IMR-90 (cell line): ENCODE results near the gene GIT2. TPM values are rescaled to one million over a fixed set of nuclear protein-coding genes. Genes with fewer than 3 reads are reported as not detected.

ENCODE experiments used
- ATAC-seq: fragments of 200-7000 bp; cut with Tn5 transposase; 2 replicates; pipeline ENCODE4 v1.9.1; 2020; ENCODE audit warnings: low read depth, mild to moderate bottlenecking, moderate library complexity
- BruUV-seq: library from RNA; stranded (reverse); fragments of 400-500 nt; replicated peaks from 2 replicates; lab custom pipeline; 2021; lab: Mats Ljungman, UMichigan
- CTCF ChIA-PET: fragments of 300-600 bp; formaldehyde crosslinking; extraction: SDS; loops from one replicate; lab custom pipeline; 2021; ENCODE audit warnings: antibody characterized with exemption; lab: Yijun Ruan, JAX
- POLR2A ChIA-PET: fragments of 300-600 bp; sonication (Branson Sonifier 250); formaldehyde crosslinking; loops from one replicate; lab custom pipeline; 2022; ENCODE audit warnings: antibody characterized with exemption; ENCODE audit not compliant: unreplicated experiment; lab: Charles Lee
- DNase-seq: peaks from one replicate; pipeline ENCODE4 v3.0.0; 2013
- H2AFZ ChIP-seq: replicated peaks from 2 replicates; pipeline ENCODE3; 2013; ENCODE audit warnings: low read length, mild to moderate bottlenecking; ENCODE audit not compliant: poor library complexity
- H2AK5ac ChIP-seq: 2 replicates; pipeline ENCODE4 v1.6.1; 2013; ENCODE audit warnings: low read depth, low read length, inconsistent platforms
- H2AK9ac ChIP-seq: replicated peaks from 2 replicates; pipeline ENCODE3; 2013; ENCODE audit warnings: mild to moderate bottlenecking, low read depth, low read length, moderate library complexity; ENCODE audit not compliant: poor library complexity
- H2BK120ac ChIP-seq: 2 replicates; pipeline ENCODE4 v1.6.1; 2013; ENCODE audit warnings: low read depth, low read length, inconsistent platforms
- H2BK15ac ChIP-seq: 3 replicates; pipeline ENCODE4 v1.6.1; 2013; ENCODE audit warnings: low read depth, low read length, inconsistent platforms
- H2BK20ac ChIP-seq: 2 replicates; pipeline ENCODE4 v1.6.1; 2013; ENCODE audit warnings: low read depth, mild to moderate bottlenecking, inconsistent platforms, low read length, moderate library complexity
- H2BK5ac ChIP-seq: 2 replicates; pipeline ENCODE4 v1.6.1; 2013; ENCODE audit warnings: mild to moderate bottlenecking, low read depth, low read length, inconsistent platforms; ENCODE audit not compliant: poor library complexity, severe bottlenecking
- H3K14ac ChIP-seq: replicated peaks from 2 replicates; pipeline ENCODE4 v1.6.1; 2013; ENCODE audit warnings: low read depth, low read length, inconsistent platforms
- H3K18ac ChIP-seq: 2 replicates; pipeline ENCODE4 v1.6.1; 2013; ENCODE audit warnings: low read depth, low read length, control low read depth
- H3K23ac ChIP-seq: 2 replicates; pipeline ENCODE4 v1.6.1; 2013; ENCODE audit warnings: low read depth, low read length, inconsistent platforms
- H3K27ac ChIP-seq: 2 replicates; pipeline ENCODE4 v1.5.1; 2013; ENCODE audit warnings: mild to moderate bottlenecking, control low read depth, low read length; ENCODE audit not compliant: insufficient read depth
- H3K27me3 ChIP-seq: 2 replicates; pipeline ENCODE4 v1.6.1; 2013; ENCODE audit warnings: low read length; ENCODE audit not compliant: control insufficient read depth, insufficient read depth
- H3K36me3 ChIP-seq: 2 replicates; pipeline ENCODE4 v1.6.1; 2013; ENCODE audit warnings: low read length, mixed read lengths; ENCODE audit not compliant: control insufficient read depth, insufficient read depth
- H3K4ac ChIP-seq: 2 replicates; pipeline ENCODE4 v1.6.1; 2013; ENCODE audit warnings: low read depth, low read length, inconsistent platforms
- H3K4me1 ChIP-seq: 2 replicates; pipeline ENCODE4 v1.6.1; 2013; ENCODE audit warnings: low read length, mixed read lengths; ENCODE audit not compliant: control insufficient read depth, insufficient read depth
- H3K4me2 ChIP-seq: 2 replicates; pipeline ENCODE4 v1.6.1; 2013; ENCODE audit warnings: low read depth, mild to moderate bottlenecking, control low read depth, low read length, moderate library complexity
- H3K4me3 ChIP-seq: 2 replicates; pipeline ENCODE4 v1.5.1; 2013; ENCODE audit warnings: low read depth, mild to moderate bottlenecking, control low read depth, low read length, moderate library complexity; ENCODE audit not compliant: insufficient read depth
- H3K56ac ChIP-seq: 2 replicates; pipeline ENCODE4 v1.6.1; 2013; ENCODE audit warnings: low read length, inconsistent platforms; ENCODE audit not compliant: insufficient read depth; ENCODE audit errors: extremely low read depth
- H3K79me1 ChIP-seq, 2 experiments: 2 replicates each; pipeline ENCODE4 v1.6.1; 2013; ENCODE audit warnings: low read length in 2 of 2, inconsistent platforms in 1 of 2, low read depth in 1 of 2
- H3K9ac ChIP-seq: 2 replicates; pipeline ENCODE4 v1.6.1; 2013; ENCODE audit warnings: low read depth, low read length, control low read depth
- H3K9me1 ChIP-seq: 2 replicates; pipeline ENCODE4 v1.6.1; 2013; ENCODE audit warnings: low read length, inconsistent platforms; ENCODE audit not compliant: insufficient read depth
- H3K9me3 ChIP-seq: 2 replicates; pipeline ENCODE4 v1.6.1; 2013; ENCODE audit warnings: low read length; ENCODE audit not compliant: control insufficient read depth, insufficient read depth
- H4K20me1 ChIP-seq: 2 replicates; pipeline ENCODE4 v1.6.1; 2013; ENCODE audit warnings: low read length, inconsistent platforms; ENCODE audit not compliant: insufficient read depth
- H4K5ac ChIP-seq: 2 replicates; pipeline ENCODE4 v1.6.1; 2013; ENCODE audit warnings: mild to moderate bottlenecking, low read depth, low read length, control low read depth
- H4K8ac ChIP-seq, 2 experiments: 2 replicates each; pipeline ENCODE4 v1.6.1; 2013; ENCODE audit warnings: low read depth in 2 of 2, low read length in 2 of 2, control low read depth in 1 of 2, inconsistent platforms in 1 of 2
- H4K91ac ChIP-seq: 2 replicates; pipeline ENCODE4 v1.6.1; 2013; ENCODE audit warnings: low read depth, low read length, inconsistent platforms; ENCODE audit not compliant: insufficient read depth
- BHLHE40 ChIP-seq: fragments of 150-350 bp; IDR thresholded peaks from 2 replicates; pipeline ENCODE4 v1.6.1; 2016; ENCODE audit warnings: mild to moderate bottlenecking, low read depth, low read length
- CEBPB ChIP-seq: IDR thresholded peaks from 2 replicates; pipeline ENCODE4 v1.6.1; 2012; ENCODE audit warnings: low read depth, low read length, improper control_type of control experiment
- CHD1 ChIP-seq: IDR thresholded peaks from 2 replicates; pipeline ENCODE4 v1.6.1; 2012; ENCODE audit warnings: low read depth, low read length, improper control_type of control experiment
- CTCF ChIP-seq: conservative IDR thresholded peaks from 2 replicates; pipeline ENCODE4 v1.5.1; 2012; ENCODE audit warnings: mild to moderate bottlenecking, low read depth, low read length, improper control_type of control experiment
- ELK1 ChIP-seq: fragments of 150-350 bp; IDR thresholded peaks from 2 replicates; pipeline ENCODE4 v1.6.1; 2016; ENCODE audit warnings: low read depth, mild to moderate bottlenecking, low read length, moderate library complexity, borderline replicate concordance
- FOS ChIP-seq: fragments of 150-350 bp; IDR thresholded peaks from 2 replicates; pipeline ENCODE4 v1.6.1; 2016; ENCODE audit warnings: low read depth, low read length
- MAFK ChIP-seq: IDR thresholded peaks from 2 replicates; pipeline ENCODE4 v1.6.1; 2012; ENCODE audit warnings: low read depth, low read length, improper control_type of control experiment
- MAZ ChIP-seq: IDR thresholded peaks from 2 replicates; pipeline ENCODE4 v1.6.1; 2012; ENCODE audit warnings: low read depth, mild to moderate bottlenecking, low read length, improper control_type of control experiment, moderate library complexity, borderline replicate concordance
- MXI1 ChIP-seq: IDR thresholded peaks from 2 replicates; pipeline ENCODE4 v1.6.1; 2012; ENCODE audit warnings: low read depth, mild to moderate bottlenecking, low read length, moderate library complexity, borderline replicate concordance
- NFE2L2 ChIP-seq: fragments of 150-350 bp; IDR thresholded peaks from 2 replicates; pipeline ENCODE4 v1.6.1; 2016; ENCODE audit warnings: low read depth, mild to moderate bottlenecking, low read length
- POLR2A ChIP-seq: IDR thresholded peaks from 2 replicates; pipeline ENCODE4 v1.6.1; 2012; ENCODE audit warnings: mild to moderate bottlenecking, low read depth, low read length
- RAD21 ChIP-seq: IDR thresholded peaks from 2 replicates; pipeline ENCODE4 v1.6.1; 2012; ENCODE audit warnings: low read length, improper control_type of control experiment
- RCOR1 ChIP-seq: IDR thresholded peaks from 2 replicates; pipeline ENCODE4 v1.6.1; 2012; ENCODE audit warnings: mild to moderate bottlenecking, low read length, improper control_type of control experiment; ENCODE audit not compliant: insufficient replicate concordance
- RFX5 ChIP-seq: IDR thresholded peaks from 2 replicates; pipeline ENCODE4 v1.8.0; 2012; ENCODE audit warnings: low read depth, mild to moderate bottlenecking, low read length, moderate library complexity
- SMC3 ChIP-seq: fragments of 150-350 bp; IDR thresholded peaks from 2 replicates; pipeline ENCODE4 v1.6.1; 2016; ENCODE audit warnings: low read depth, mild to moderate bottlenecking, antibody characterized with exemption, low read length, moderate library complexity
- USF2 ChIP-seq: fragments of 150-350 bp; IDR thresholded peaks from 2 replicates; pipeline ENCODE4 v1.6.1; 2017; ENCODE audit warnings: mild to moderate bottlenecking, antibody characterized with exemption, low read length, low read depth
- WGBS, 2 experiments: methylation state at CpG; one replicate each; pipeline versions ENCODE4 v1.1.5 to v1.1.7; 2013; ENCODE audit warnings: missing lambda C conversion rate in 2 of 2; ENCODE audit not compliant: insufficient read length in 1 of 2; ENCODE audit errors: extremely low coverage in 2 of 2; 5-methylcytosine and 5-hydroxymethylcytosine counted together
- dilution Hi-C: fragments of 300-500 bp; cut with HindIII; formaldehyde crosslinking; loops from one replicate; pipeline ENCODE4 v1.14.3; 2018; ENCODE audit warnings: low sequenced_read_pairs; ENCODE audit not compliant: unreplicated experiment
- in situ Hi-C: fragments of 300-500 bp; cut with MboI; formaldehyde crosslinking; loops from 3 replicates; pipeline ENCODE4 v1.14.3; 2019; ENCODE audit warnings: low sequenced_read_pairs, inconsistent platforms, mixed read lengths
- intact Hi-C: fragments of 100-400 bp; cut with micrococcal nuclease; formaldehyde crosslinking; loops from 2 replicates; pipeline ENCODE4 v1.10.0; 2022
- polyA plus RNA-seq, 3 experiments: library from polyadenylated mRNA; depleted of rRNA; stranded (reverse); fragments of >200 nt; gene quantifications; 2 replicates each; pipeline ENCODE4 v1.2.3, GENCODE V29; 2012; ENCODE audit warnings: low replicate concordance in 1 of 3
- total RNA-seq: library from RNA; depleted of rRNA; stranded (reverse); fragments of >200 nt; gene quantifications from 2 replicates; pipeline ENCODE4 v1.2.3, GENCODE V29; 2012

GIT2 gene
- total and polyA plus RNA-seq, 2 of the 4 experiments (the other 2 are of a cell fraction), result 48.0 to 71.9 TPM

GRCh38 chr12:109892165-109892715 is 103.9 kb downstream of the GIT2 start:
- 0 out of 2 replicates have a peak, but pooled peaks cover 6% of the 10 kb centered on the region for H3K4me1 ChIP-seq
- no peak overlapping the region for H3K9ac ChIP-seq
- dilution Hi-C loops, result no loop called here
- ChIA-PET POLR2A (no interaction called here), CTCF (interaction anchor here (1.4 kb wide), 1 partner anchor 47 kb away, joined by 4 read pairs; no protein-coding TSS in a partner anchor)
- no peak overlapping the region for H3K4me2 ChIP-seq
- H4K5ac ChIP-seq, result no peak overlapping the region
- 0 out of 3 replicates have a peak overlapping the region, but pooled peaks have one; percentile 9 for H2BK15ac ChIP-seq
- H3K14ac ChIP-seq, result no peak overlapping the region
- TF ChIP-seq CTCF (no peak), NFE2L2 (no peak), CHD1 (no peak), MXI1 (no peak), USF2 (no peak), ELK1 (no peak), BHLHE40 (no peak), RCOR1 (no peak), RAD21 (no peak), RFX5 (no peak), POLR2A (no peak), CEBPB (no peak), FOS (no peak), MAZ (no peak), MAFK (no peak), SMC3 (no peak)
- no peak overlapping the region for H2AFZ ChIP-seq
- BruUV-seq, result no TSS peak
- no peak overlapping the region for H3K27ac ChIP-seq
- no peak overlapping the region for H3K56ac ChIP-seq
- no peak overlapping the region for H4K91ac ChIP-seq
- no peak for ATAC-seq
- no peak overlapping the region for H3K4me3 ChIP-seq
- H4K8ac ChIP-seq, result no peak overlapping the region
- intact Hi-C loops, result no loop called here
- in situ Hi-C loops, result no loop called here
- no peak overlapping the region; the same call in 1 of the 2 replicates for H3K23ac ChIP-seq
- H4K20me1 ChIP-seq, result no peaks in the 10 kb centered on the region
- no peak overlapping the region for H3K18ac ChIP-seq
- H2BK20ac ChIP-seq, result no peak overlapping the region
- H3K79me1 ChIP-seq, result no peaks in the 10 kb centered on the region
- no peak overlapping the region for H2AK5ac ChIP-seq
- H3K27me3 ChIP-seq, result no peaks in the 10 kb centered on the region; the same call in 1 of the 2 replicates
- no peak overlapping the region for H2AK9ac ChIP-seq
- H3K9me1 ChIP-seq, result peaks cover 7% of the 10 kb centered on the region; the same call in 1 of the 2 replicates
- H3K4ac ChIP-seq, result 0 out of 2 replicates have a peak overlapping the region, but pooled peaks have one; percentile 8
- WGBS, 2 experiments, result no CpG with 5 or more reads among the region's 1 CpG
- H3K9me3 ChIP-seq, result no peaks in the 10 kb centered on the region
- DNase-seq, result no peak
- no peaks in the 10 kb centered on the region for H3K36me3 ChIP-seq
- H2BK5ac ChIP-seq, result no peak overlapping the region
- H2BK120ac ChIP-seq, result no peak overlapping the region
